ENCODE data around the gene TMCO1.
"Not testable (repeated sequence)": the region's sequence is repeated elsewhere in the genome, so short reads cannot be mapped to it uniquely, and the experiment has no call there.

Gene TMCO1

GRCh38 chr1:165744913-165745312 is 23.8 kb downstream of the TMCO1 start:
- peaks cover 26% of the 10 kb centered on the region for H3K36me3 ChIP-seq (ENCODE audit: insufficient read depth, low read length)
- not testable (repeated sequence) for H3K9ac ChIP-seq (ENCODE audit: low read length); H3K27me3 ChIP-seq (ENCODE audit: control insufficient read depth in 1 of 2, insufficient read depth in 2 of 2, low read length in 2 of 2)

DNA sequence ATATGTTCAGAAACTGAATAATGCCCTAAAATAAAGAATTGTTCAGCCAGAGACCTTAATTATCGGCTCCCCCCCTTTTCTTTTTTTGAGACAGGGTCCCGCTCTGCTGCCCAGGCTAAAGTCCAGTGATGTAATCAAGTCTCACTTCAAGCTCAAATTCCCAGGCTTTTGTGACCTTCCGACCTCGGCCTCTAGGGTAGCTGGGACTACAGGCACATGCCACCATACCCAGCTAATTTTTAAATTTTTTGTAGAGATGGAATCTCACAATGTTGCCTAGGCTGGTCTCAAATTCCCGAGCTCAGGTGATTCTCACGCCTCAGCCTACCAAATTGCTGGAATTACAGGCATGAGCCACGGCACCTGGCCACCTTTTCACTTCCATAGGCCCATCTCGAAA is 26.5 kb downstream of the TMCO1 start:
- no peak overlapping the region for H3K9ac ChIP-seq (ENCODE audit: low read length)
- no peaks in the 10 kb centered on the region for H3K9me3 ChIP-seq (ENCODE audit: low read length)
- no peak overlapping the region for H3K27ac ChIP-seq (ENCODE audit: low read depth, low read length)
- no peaks in the 10 kb centered on the region for H3K27me3 ChIP-seq (ENCODE audit: control insufficient read depth in 1 of 2, insufficient read depth in 2 of 2, low read length in 2 of 2)
- H3K36me3 ChIP-seq (ENCODE audit: insufficient read depth, low read length): peaks cover 26% of the 10 kb centered on the region
- no peak overlapping the region for H3K4me3 ChIP-seq (ENCODE audit: low read depth in 1 of 2, low read length in 2 of 2)
- H3K4me1 ChIP-seq (ENCODE audit: insufficient read depth, low read length): no peaks in the 10 kb centered on the region

More at GRCh38 chr1:165744913-165745312, 23.8 kb downstream of the TMCO1 start:
- H3K4me3 ChIP-seq (ENCODE audit: low read depth in 1 of 2, low read length in 2 of 2); H3K9me3 ChIP-seq (ENCODE audit: low read length); H3K27ac ChIP-seq (ENCODE audit: low read depth, low read length); H3K4me1 ChIP-seq (ENCODE audit: insufficient read depth, low read length): not testable (repeated sequence)

DNA sequence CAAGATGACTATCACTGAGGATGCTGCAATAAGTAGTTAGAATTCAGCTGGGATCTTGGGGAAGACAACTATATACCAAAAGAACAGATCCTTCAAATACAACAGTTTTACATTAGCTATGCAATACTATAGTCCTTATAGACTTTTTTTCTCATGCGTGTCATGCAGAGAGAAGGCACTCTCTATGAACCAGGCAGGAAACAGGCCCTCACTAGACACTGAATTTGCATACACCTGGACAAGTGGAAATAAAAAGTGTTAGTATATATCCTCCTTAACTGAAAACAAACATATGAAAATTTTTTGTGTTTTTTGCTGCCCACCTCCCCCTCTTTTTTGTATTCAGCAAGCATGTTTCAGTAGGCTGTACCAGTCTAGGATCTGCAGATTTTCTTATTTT is 29.9 kb downstream of the TMCO1 start:
- no peak overlapping the region for H3K27ac ChIP-seq (ENCODE audit: low read depth, low read length)
- no peaks in the 10 kb centered on the region for H3K27me3 ChIP-seq (ENCODE audit: control insufficient read depth in 1 of 2, insufficient read depth in 2 of 2, low read length in 2 of 2)
- H3K36me3 ChIP-seq (ENCODE audit: insufficient read depth, low read length): peaks cover 20% of the 10 kb centered on the region

DNA sequence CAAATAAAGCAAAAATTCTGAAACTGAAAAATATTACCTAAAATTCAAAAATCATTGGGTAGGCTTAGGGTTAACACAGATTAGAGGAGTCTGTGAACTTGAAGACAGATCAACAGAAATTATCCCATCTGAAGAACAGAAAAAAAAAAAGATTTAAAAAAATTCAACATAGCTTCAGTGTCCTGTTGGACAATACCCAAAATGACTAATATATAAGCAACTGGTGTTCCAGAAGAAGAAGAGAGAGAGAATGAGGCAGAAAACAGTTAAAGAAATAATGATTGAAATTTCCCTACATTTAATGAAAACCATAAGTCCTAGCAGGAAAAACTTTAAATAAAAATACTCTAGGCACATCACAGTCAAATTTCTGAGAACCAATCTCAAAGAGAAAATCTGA is 31.5 kb downstream of the TMCO1 start:
- no peak overlapping the region for H3K9ac ChIP-seq (ENCODE audit: low read length)
- no peak overlapping the region for H3K27ac ChIP-seq (ENCODE audit: low read depth, low read length)
- no peaks in the 10 kb centered on the region for H3K4me1 ChIP-seq (ENCODE audit: insufficient read depth, low read length)
- H3K4me3 ChIP-seq (ENCODE audit: low read depth in 1 of 2, low read length in 2 of 2): no peak overlapping the region
- no peaks in the 10 kb centered on the region for H3K9me3 ChIP-seq (ENCODE audit: low read length)
- peaks cover 11% of the 10 kb centered on the region for H3K36me3 ChIP-seq (ENCODE audit: insufficient read depth, low read length)
- H3K27me3 ChIP-seq (ENCODE audit: control insufficient read depth in 1 of 2, insufficient read depth in 2 of 2, low read length in 2 of 2): no peaks in the 10 kb centered on the region

More for the DNA sequence above, 29.9 kb downstream of the TMCO1 start:
- Histone ChIP-seq H3K4me1 (ENCODE audit: insufficient read depth, low read length) (no peaks in the 10 kb centered on the region), H3K4me3 (ENCODE audit: low read depth in 1 of 2, low read length in 2 of 2) (no peak overlapping the region), H3K9ac (ENCODE audit: low read length) (no peak overlapping the region), H3K9me3 (ENCODE audit: low read length) (no peaks in the 10 kb centered on the region)

DNA sequence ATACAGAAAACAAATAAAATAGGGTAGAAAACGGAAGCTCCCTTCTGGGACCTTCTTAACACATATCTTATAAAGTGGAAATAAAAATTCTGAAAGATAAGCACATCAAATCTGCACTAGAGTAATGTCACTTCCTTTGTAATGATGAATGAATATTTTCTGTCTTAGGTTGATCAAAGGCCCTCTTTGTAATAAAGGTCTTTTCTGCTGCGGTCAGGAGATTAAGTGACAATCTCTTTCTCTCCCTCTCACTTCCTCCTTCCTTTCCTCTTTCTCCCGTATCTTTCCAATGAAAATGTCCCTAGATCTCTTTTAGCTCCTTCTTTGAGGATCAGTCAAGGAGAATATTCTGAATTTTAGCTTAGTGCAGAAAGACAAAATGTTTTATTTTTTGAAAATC is 33.8 kb downstream of the TMCO1 start:
- Histone ChIP-seq H3K4me1 (ENCODE audit: insufficient read depth, low read length) (no peaks in the 10 kb centered on the region), H3K9me3 (ENCODE audit: low read length) (no peaks in the 10 kb centered on the region), H3K36me3 (ENCODE audit: insufficient read depth, low read length) (no peaks in the 10 kb centered on the region), H3K4me3 (ENCODE audit: low read depth in 1 of 2, low read length in 2 of 2) (no peak overlapping the region), H3K27ac (ENCODE audit: low read depth, low read length) (no peak overlapping the region), H3K9ac (ENCODE audit: low read length) (no peak overlapping the region), H3K27me3 (ENCODE audit: control insufficient read depth in 1 of 2, insufficient read depth in 2 of 2, low read length in 2 of 2) (no peaks in the 10 kb centered on the region)

- Histone ChIP-seq H3K27me3 (ENCODE audit: control insufficient read depth in 1 of 2, insufficient read depth in 2 of 2, low read length in 2 of 2) (no peaks in the 10 kb centered on the region), H3K4me1 (ENCODE audit: insufficient read depth, low read length) (no peaks in the 10 kb centered on the region), H3K36me3 (ENCODE audit: insufficient read depth, low read length) (peaks cover 20% of the 10 kb centered on the region), H3K27ac (ENCODE audit: low read depth, low read length) (no peak overlapping the region), H3K9me3 (ENCODE audit: low read length) (no peaks in the 10 kb centered on the region), H3K9ac (ENCODE audit: low read length) (no peak overlapping the region), H3K4me3 (ENCODE audit: low read depth in 1 of 2, low read length in 2 of 2) (no peak overlapping the region)
Measured at GRCh38 chr1:165726841-165727240, 41.8 kb downstream of the TMCO1 start.

GRCh38 chr1:165726169-165726568 is 42.5 kb downstream of the TMCO1 start:
- Histone ChIP-seq H3K4me3 (ENCODE audit: low read depth in 1 of 2, low read length in 2 of 2) (no peak overlapping the region), H3K36me3 (ENCODE audit: insufficient read depth, low read length) (peaks cover 20% of the 10 kb centered on the region), H3K9ac (ENCODE audit: low read length) (no peak overlapping the region), H3K4me1 (ENCODE audit: insufficient read depth, low read length) (no peaks in the 10 kb centered on the region), H3K27ac (ENCODE audit: low read depth, low read length) (no peak overlapping the region), H3K27me3 (ENCODE audit: control insufficient read depth in 1 of 2, insufficient read depth in 2 of 2, low read length in 2 of 2) (no peaks in the 10 kb centered on the region), H3K9me3 (ENCODE audit: low read length) (no peaks in the 10 kb centered on the region)

GRCh38 chr1:165717918-165718515 is 50.7 kb downstream of the TMCO1 start:
- Histone ChIP-seq H3K4me3 (ENCODE audit: low read depth in 1 of 2, low read length in 2 of 2) (no peak overlapping the region), H3K4me1 (ENCODE audit: insufficient read depth, low read length) (no peaks in the 10 kb centered on the region), H3K9ac (ENCODE audit: low read length) (no peak overlapping the region), H3K36me3 (ENCODE audit: insufficient read depth, low read length) (no peaks in the 10 kb centered on the region), H3K9me3 (ENCODE audit: low read length) (no peaks in the 10 kb centered on the region), H3K27ac (ENCODE audit: low read depth, low read length) (no peak overlapping the region), H3K27me3 (ENCODE audit: control insufficient read depth in 1 of 2, insufficient read depth in 2 of 2, low read length in 2 of 2) (no peaks in the 10 kb centered on the region)

DNA sequence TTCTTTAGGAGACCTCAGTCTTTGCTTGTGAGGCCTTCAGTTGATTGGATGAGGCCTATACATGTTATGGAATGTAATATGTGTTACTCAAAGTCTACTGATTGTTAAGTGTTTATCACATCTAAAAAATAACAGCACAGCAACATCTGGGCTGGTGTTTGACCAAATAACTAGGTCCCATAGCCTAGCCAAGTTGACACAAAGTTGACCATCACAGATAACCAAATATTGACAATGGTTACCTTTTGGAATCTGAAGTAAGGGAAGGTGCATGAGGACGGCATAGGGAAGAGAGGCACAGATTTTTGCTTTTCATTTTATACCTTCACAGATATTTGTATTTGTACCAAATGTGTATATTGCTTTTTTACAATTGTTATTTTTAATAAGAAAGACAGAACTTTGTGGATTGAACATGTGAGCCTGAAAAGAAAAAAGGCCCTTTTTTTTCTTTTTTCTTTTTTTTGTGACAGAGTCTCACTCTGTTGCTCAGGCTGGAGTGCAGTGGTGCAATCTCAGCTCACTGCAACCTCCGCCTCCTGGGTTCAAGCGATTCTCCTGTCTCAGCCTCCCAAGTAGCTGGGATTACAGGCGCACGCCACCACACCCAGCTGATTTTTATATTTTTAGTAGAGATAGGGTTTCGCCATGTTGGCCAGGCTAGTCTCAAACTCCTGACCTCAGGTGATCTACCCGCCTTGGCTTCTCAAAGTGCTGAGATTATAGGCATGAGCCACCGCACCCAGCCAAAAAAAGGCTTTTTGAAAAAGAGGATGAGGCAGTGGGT is 52.2 kb downstream of the TMCO1 start:
- H3K27ac ChIP-seq (ENCODE audit: low read depth, low read length); H3K4me3 ChIP-seq (ENCODE audit: low read depth in 1 of 2, low read length in 2 of 2): not testable (repeated sequence)

GRCh38 chr1:165712764-165713163 is 55.9 kb downstream of the TMCO1 start:
- Histone ChIP-seq H3K36me3 (ENCODE audit: insufficient read depth, low read length) (no peaks in the 10 kb centered on the region), H3K9ac (ENCODE audit: low read length) (no peak overlapping the region), H3K4me1 (ENCODE audit: insufficient read depth, low read length) (no peaks in the 10 kb centered on the region), H3K27me3 (ENCODE audit: control insufficient read depth in 1 of 2, insufficient read depth in 2 of 2, low read length in 2 of 2) (no peaks in the 10 kb centered on the region), H3K27ac (ENCODE audit: low read depth, low read length) (no peak overlapping the region), H3K9me3 (ENCODE audit: low read length) (no peaks in the 10 kb centered on the region), H3K4me3 (ENCODE audit: low read depth in 1 of 2, low read length in 2 of 2) (no peak overlapping the region)

More for the DNA sequence above, 52.2 kb downstream of the TMCO1 start:
- not testable (repeated sequence) for H3K4me1 ChIP-seq (ENCODE audit: insufficient read depth, low read length); H3K9me3 ChIP-seq (ENCODE audit: low read length); H3K27me3 ChIP-seq (ENCODE audit: control insufficient read depth in 1 of 2, insufficient read depth in 2 of 2, low read length in 2 of 2); H3K36me3 ChIP-seq (ENCODE audit: insufficient read depth, low read length); H3K9ac ChIP-seq (ENCODE audit: low read length)

DNA sequence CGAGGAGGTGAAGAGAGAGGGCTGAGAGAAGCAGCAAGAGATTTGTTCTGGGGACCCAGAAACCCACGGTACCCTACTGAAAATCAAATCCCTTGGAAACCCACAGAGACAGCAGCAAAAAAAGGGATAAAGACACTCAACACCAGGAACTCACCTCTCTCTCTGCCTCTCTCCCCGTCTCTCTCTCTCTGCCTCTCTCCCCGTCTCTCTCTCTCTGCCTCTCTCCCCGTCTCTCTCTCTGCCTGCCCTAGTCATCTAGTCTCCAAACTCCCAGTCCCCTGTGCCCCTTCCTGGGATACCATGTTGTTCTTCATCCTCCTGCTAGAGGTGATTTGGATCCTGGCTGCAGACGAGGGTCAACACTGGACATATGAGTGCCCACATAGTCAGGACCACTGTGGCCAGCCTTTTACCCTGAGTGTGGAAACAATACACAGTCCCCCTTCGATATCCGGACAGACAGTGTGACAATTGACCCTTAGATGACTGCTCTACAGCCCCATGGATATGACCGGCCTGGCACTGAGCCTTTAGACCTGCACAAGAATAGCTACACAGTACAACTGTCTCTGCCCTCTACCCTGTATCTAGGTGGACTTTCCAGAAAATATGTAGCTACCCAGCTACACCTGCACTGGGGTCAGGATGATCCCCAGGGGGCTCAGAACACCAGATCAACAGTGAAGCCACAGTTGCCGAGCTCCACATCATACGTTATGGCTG is 60.5 kb downstream of the TMCO1 start:
- Histone ChIP-seq H3K4me3 (ENCODE audit: low read depth in 1 of 2, low read length in 2 of 2) (no peak overlapping the region), H3K4me1 (ENCODE audit: insufficient read depth, low read length) (no peaks in the 10 kb centered on the region), H3K9ac (ENCODE audit: low read length) (no peak overlapping the region), H3K27ac (ENCODE audit: low read depth, low read length) (no peak overlapping the region), H3K36me3 (ENCODE audit: insufficient read depth, low read length) (no peaks in the 10 kb centered on the region), H3K27me3 (ENCODE audit: control insufficient read depth in 1 of 2, insufficient read depth in 2 of 2, low read length in 2 of 2) (no peaks in the 10 kb centered on the region), H3K9me3 (ENCODE audit: low read length) (no peaks in the 10 kb centered on the region)

Data from muscle layer of colon (tissue), 2 donors.